ENCODE results near the gene TMTC2. TPM values are rescaled to one million over a fixed set of nuclear protein-coding genes. Genes with fewer than 3 reads are reported as not detected.

The TMTC2 gene
- total and polyA plus RNA-seq, 2 donors (not counting 3 experiments of a cell fraction or from before 2014, with no cell fraction given) = 4.1 to 7.8 TPM

DNA sequence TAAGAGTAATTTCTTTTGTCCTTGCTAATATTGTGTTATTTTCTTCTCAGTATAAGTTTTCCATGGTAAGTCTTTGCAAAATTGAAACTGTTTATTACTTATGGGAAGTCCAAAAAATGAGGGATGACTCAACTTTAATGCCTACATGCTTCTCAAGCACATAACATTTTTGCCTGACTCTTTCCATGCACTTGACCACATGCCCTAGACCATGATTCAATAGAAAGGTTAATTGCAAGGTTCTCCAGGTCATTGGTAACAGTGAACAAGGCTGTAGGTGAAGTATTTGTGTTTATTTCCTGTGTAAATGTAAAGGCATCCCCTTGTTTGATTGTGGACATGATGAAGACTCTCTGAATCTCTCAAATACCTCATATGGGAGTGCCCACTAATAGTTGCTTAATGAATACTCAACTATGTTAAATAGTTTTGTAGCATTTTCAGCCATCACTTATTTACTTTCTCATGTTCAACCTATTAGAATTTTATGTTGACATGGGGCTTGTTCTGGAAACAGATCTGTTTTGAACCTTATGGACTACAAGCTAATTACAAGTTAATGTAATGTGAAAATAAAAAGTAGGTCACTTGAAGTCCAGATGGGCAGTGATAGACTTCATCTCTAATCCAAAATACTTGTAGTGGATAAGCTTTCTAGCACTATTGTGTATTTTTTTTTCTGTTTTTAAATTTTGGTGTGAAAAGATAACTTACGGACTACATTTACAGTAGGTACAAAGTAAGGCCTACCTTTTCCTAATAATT, 131.7 kb downstream of the TMTC2 start:
- DNase-seq (ENCODE audit: low read depth, low spot score) (no peak), FAIRE-seq (no peak)
- no peak overlapping the region for H3K9ac ChIP-seq (replicated peaks; ENCODE audit: extremely low read depth, insufficient read depth, low read length)

More for the DNA sequence above, 131.7 kb downstream of the TMTC2 start:
- H3K4me3 ChIP-seq (replicated peaks in 1 of 3; ENCODE audit: insufficient read depth in 1 of 3, low read depth in 1 of 3, low read length in 3 of 3) = no peak overlapping the region
- dilution Hi-C loops (cut with MboI; ENCODE audit: extremely low pct_ligation_motif_present, low sequenced_read_pairs) = no loop called here
- H4K20me1 ChIP-seq (replicated peaks; ENCODE audit: control insufficient read depth, extremely low read depth, insufficient read depth, low read length) = no peaks in the 10 kb centered on the region
- H2AFZ ChIP-seq (ENCODE audit: low read depth, low read length) = no peak overlapping the region
- H3K36me3 ChIP-seq (ENCODE audit: control insufficient read depth in 2 of 2, extremely low read depth in 1 of 2, insufficient read depth in 2 of 2, low read length in 2 of 2) = no peaks in the 10 kb centered on the region
- no peak overlapping the region for H3K4me2 ChIP-seq (ENCODE audit: insufficient read depth, low read length)
- POLR2A ChIA-PET = no interaction called here
- no peak for TF ChIP-seq EZH2 (IDR thresholded peaks at IDR 0.05; ENCODE audit: borderline replicate concordance, low read depth, low read length, severe bottlenecking)
- TF ChIP-seq, protein P1, sequence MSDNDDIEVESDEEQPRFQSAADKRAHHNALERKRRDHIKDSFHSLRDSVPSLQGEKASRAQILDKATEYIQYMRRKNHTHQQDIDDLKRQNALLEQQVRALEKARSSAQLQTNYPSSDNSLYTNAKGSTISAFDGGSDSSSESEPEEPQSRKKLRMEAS (IDR thresholded peaks at IDR 0.05; ENCODE audit: insufficient read depth, insufficient read length) = no peak
- TF ChIP-seq JUN (IDR thresholded peaks at IDR 0.05; ENCODE audit: borderline replicate concordance, insufficient read depth, insufficient read length, low read depth) = no peak
- no peak for TF ChIP-seq POLR2A (IDR thresholded peaks at IDR 0.05; ENCODE audit: low read depth, low read length)
- TF ChIP-seq FOS (IDR thresholded peaks at IDR 0.05; ENCODE audit: borderline replicate concordance, insufficient read depth, low read length) = no peak
- no peak for TF ChIP-seq POLR2AphosphoS5 (IDR thresholded peaks at IDR 0.05; ENCODE audit: insufficient read depth, low read depth, low read length)
- no peak for TF ChIP-seq MYC (IDR thresholded peaks at IDR 0.05; ENCODE audit: low read depth, low read length)
- no peak for TF ChIP-seq GATA2 (IDR thresholded peaks at IDR 0.05; ENCODE audit: insufficient read depth, insufficient read length, low read depth, low read length)
- TF ChIP-seq, protein P2, sequence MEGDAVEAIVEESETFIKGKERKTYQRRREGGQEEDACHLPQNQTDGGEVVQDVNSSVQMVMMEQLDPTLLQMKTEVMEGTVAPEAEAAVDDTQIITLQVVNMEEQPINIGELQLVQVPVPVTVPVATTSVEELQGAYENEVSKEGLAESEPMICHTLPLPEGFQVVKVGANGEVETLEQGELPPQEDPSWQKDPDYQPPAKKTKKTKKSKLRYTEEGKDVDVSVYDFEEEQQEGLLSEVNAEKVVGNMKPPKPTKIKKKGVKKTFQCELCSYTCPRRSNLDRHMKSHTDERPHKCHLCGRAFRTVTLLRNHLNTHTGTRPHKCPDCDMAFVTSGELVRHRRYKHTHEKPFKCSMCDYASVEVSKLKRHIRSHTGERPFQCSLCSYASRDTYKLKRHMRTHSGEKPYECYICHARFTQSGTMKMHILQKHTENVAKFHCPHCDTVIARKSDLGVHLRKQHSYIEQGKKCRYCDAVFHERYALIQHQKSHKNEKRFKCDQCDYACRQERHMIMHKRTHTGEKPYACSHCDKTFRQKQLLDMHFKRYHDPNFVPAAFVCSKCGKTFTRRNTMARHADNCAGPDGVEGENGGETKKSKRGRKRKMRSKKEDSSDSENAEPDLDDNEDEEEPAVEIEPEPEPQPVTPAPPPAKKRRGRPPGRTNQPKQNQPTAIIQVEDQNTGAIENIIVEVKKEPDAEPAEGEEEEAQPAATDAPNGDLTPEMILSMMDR (IDR thresholded peaks at IDR 0.05; ENCODE audit: extremely low read depth in 1 of 2, insufficient read depth in 1 of 2, low read depth in 1 of 2, low read length in 2 of 2) = no peak
- no peaks in the 10 kb centered on the region for H3K9me1 ChIP-seq (replicated peaks; ENCODE audit: control insufficient read depth, extremely low read depth, insufficient read depth, low read length)
- H3K27me3 ChIP-seq (ENCODE audit: control insufficient read depth in 2 of 2, insufficient read depth in 2 of 2, low read length in 2 of 2) = no peaks in the 10 kb centered on the region
- CTCF ChIA-PET = no interaction called here
- BruUV-seq (replicated peaks) = no TSS peak
- H3K79me2 ChIP-seq (ENCODE audit: control insufficient read depth, insufficient read depth, low read length) = no peaks in the 10 kb centered on the region
- H3K4me1 ChIP-seq (ENCODE audit: control insufficient read depth, extremely low read depth, insufficient read depth, low read length) = no peaks in the 10 kb centered on the region
- H3K27ac ChIP-seq (ENCODE audit: insufficient read depth, low read depth, low read length) = no peak overlapping the region
- intact Hi-C loops (cut with micrococcal nuclease) = no loop called here
- no peaks in the 10 kb centered on the region for H3K9me3 ChIP-seq (replicated peaks; ENCODE audit: control insufficient read depth, insufficient read depth, low read length)
